Panc1 (cell line): ENCODE data around the gene AHSA1.

Experiments used
- CTCF ChIP-seq: fragments of 450-650 bp; IDR thresholded peaks from 2 replicates; pipeline ENCODE4 v1.5.1; 2017; ENCODE audit warnings: mild to moderate bottlenecking
- POLR2AphosphoS5 ChIP-seq: IDR thresholded peaks from 2 replicates; pipeline ENCODE4 v1.6.1; 2012; ENCODE audit warnings: mild to moderate bottlenecking, low read depth, low read length, moderate library complexity
- REST ChIP-seq, 2 experiments: IDR thresholded peaks; 2 replicates each; pipeline ENCODE4 v1.6.1; 2011 to 2012; ENCODE audit warnings: low read depth in 2 of 2, control low read depth in 1 of 2, low read length in 1 of 2, mild to moderate bottlenecking in 1 of 2, moderate library complexity in 1 of 2; ENCODE audit not compliant: insufficient read depth in 1 of 2
- SIN3A ChIP-seq: IDR thresholded peaks from 2 replicates; pipeline ENCODE4 v1.6.1; 2012; ENCODE audit warnings: low read depth, mild to moderate bottlenecking, low read length, moderate library complexity, borderline replicate concordance; ENCODE audit not compliant: insufficient read depth
- TCF7L2 ChIP-seq: IDR thresholded peaks from 2 replicates; pipeline ENCODE4 v1.6.1; 2011; ENCODE audit warnings: mild to moderate bottlenecking, low read depth, low read length, inconsistent platforms

- TF ChIP-seq CTCF (no peak), SIN3A (no peak), TCF7L2 (no peak), POLR2AphosphoS5 (no peak), REST (IDR thresholded peaks at IDR 0.05; ENCODE audit: insufficient read depth in 1 of 2, low read depth in 2 of 2, low read length in 1 of 2) (no peak)
Observed at GRCh38 chr14:77426396-77426795, 31.5 kb upstream of the AHSA1 start.
